GM06990 (cell line): ENCODE measurements around the gene PHLDB1.

Experiments used
- DNase-seq: peaks from one replicate; pipeline ENCODE4 v3.0.0-alpha.2; 2011; ENCODE audit not compliant: insufficient read length; ENCODE audit errors: extremely low read depth
- H3K27me3 ChIP-seq: replicated peaks from 2 replicates; pipeline ENCODE4 v1.6.0; 2011; ENCODE audit warnings: low read length; ENCODE audit not compliant: control insufficient read depth, insufficient read depth
- H3K36me3 ChIP-seq: 2 replicates; pipeline ENCODE4 v1.5.1; 2011; ENCODE audit warnings: low read length; ENCODE audit not compliant: control insufficient read depth, insufficient read depth
- H3K4me3 ChIP-seq: replicated peaks from 2 replicates; pipeline ENCODE4 v1.5.1; 2011; ENCODE audit warnings: low read depth, mild to moderate bottlenecking, control low read depth, low read length
- CTCF ChIP-seq: IDR thresholded peaks from 2 replicates; pipeline ENCODE4 v1.5.1; 2011; ENCODE audit warnings: low read length, control low read depth, mild to moderate bottlenecking, inconsistent platforms; ENCODE audit not compliant: insufficient read depth, poor library complexity, severe bottlenecking

PHLDB1 gene

DNA sequence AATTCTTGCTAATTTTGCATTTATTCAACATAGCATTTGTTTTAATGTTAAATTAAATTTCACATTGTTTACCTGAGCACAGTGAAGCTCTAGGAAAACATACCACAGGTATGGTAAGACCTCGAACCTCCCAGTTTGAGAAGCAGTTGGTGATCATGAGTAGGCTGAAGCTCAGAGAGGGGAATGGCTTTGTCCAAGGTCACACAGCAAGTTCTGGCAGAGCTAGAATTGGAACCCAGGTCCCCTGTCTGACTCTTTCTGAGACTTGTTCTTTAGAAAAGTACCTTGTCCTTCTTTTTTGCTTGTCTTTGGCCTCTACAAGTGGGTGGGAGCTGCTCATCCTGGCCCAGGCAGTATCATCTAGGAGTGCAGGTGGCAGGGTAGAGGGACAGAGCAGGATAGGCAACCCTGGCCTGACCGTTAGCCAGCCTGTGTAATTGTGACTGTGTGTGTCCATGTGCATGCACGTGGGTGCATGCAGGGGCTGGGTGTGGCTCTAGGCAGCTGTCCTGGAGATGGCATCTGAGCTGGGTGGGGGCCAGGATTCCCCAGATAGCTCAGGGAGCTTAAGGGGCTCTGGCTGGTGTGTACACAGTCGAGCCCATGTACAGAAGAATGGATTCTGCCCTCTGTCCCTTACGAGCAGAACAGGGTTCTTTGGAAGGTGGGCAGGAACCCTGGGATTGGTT is 21.6 kb downstream of the PHLDB1 start:
- no peaks in the 10 kb centered on the region for H3K36me3 ChIP-seq
- no peak for DNase-seq
- no peak for TF ChIP-seq CTCF
- no peak overlapping the region for H3K4me3 ChIP-seq
- H3K27me3 ChIP-seq, result peaks cover 5% of the 10 kb centered on the region

DNA sequence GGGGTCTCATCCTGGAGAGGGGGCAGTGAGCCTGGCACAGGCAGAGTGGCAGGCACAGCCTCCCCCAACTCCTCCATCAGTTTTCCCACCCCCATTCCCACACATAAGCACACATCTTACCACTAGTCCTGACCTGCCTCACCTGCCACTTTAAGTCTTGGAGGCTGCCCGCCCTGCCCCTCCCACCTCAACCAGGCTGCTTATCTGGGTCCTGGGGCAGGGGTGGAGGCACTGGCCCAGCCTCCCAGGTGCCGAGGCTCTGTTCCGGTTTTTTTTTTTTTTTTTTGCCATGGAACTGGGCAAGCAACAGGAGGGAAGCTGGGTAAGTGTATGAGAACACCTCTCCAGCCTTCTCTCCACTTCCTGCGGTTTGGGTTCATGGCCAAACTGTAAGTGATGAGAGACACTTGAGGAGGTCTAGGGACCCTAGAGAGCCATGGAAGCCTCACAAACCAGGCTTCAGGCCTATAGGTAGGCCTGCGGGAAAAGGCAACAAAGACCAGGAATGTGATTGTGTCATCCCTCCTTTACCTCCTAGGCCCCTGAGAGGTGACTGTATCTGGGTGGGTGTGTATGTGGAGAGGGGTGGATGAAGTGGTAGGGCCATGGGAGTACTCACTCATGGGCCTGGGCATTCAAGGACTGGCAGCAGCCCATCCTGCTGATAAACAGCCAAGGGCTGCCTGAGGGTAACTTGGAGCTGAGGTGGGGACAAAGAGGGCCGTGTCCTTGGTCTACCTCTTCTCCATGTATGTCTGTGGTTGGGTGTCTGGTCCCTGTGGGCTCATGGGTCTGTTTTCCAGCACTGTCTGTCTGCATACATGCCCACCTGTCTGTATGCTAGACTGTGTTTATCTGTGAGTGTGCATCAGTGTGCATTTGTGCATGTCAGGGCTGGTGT is 22.6 kb downstream of the PHLDB1 start:
- no peak for TF ChIP-seq CTCF
- H3K36me3 ChIP-seq, result no peaks in the 10 kb centered on the region
- DNase-seq, result no peak
- no peak overlapping the region for H3K4me3 ChIP-seq
- H3K27me3 ChIP-seq, result peaks cover 7% of the 10 kb centered on the region

DNA sequence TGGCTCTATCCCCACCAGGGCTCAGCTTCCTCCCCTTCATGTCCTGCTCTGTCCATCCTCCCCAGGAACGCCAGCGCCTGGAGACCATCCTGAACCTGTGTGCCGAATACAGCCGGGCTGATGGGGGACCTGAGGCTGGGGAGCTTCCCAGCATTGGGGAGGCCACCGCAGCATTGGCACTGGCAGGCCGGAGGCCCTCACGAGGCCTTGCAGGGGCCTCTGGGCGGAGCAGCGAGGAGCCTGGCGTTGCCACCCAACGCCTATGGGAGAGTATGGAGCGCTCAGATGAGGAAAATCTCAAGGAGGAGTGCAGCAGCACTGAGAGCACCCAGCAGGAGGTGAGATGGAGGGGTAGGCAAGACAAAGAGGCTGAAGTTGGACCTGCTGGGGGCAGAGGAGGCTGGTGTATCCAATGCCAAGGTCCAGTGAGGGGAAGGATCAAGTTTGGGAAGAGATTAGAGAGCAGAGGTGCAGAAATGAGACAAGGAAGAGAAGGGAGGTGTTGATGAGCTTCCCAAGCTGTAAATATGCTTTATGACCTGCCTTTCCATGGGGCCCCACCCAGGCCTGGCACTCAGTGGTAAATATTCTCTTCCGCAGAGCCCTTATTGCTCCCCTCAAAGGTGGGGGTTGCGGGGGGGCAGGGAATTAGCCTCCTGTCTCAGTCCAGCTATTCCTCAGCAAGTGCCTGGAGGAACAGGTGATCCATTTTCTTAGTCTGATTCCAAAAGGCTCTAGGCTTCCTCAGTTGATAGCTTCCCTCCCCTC is 23.9 kb downstream of the PHLDB1 start:
- DNase-seq, result no peak
- Histone ChIP-seq H3K36me3 (no peaks in the 10 kb centered on the region), H3K4me3 (no peak overlapping the region), H3K27me3 (peaks cover 5% of the 10 kb centered on the region)
- TF ChIP-seq CTCF, result no peak

DNA sequence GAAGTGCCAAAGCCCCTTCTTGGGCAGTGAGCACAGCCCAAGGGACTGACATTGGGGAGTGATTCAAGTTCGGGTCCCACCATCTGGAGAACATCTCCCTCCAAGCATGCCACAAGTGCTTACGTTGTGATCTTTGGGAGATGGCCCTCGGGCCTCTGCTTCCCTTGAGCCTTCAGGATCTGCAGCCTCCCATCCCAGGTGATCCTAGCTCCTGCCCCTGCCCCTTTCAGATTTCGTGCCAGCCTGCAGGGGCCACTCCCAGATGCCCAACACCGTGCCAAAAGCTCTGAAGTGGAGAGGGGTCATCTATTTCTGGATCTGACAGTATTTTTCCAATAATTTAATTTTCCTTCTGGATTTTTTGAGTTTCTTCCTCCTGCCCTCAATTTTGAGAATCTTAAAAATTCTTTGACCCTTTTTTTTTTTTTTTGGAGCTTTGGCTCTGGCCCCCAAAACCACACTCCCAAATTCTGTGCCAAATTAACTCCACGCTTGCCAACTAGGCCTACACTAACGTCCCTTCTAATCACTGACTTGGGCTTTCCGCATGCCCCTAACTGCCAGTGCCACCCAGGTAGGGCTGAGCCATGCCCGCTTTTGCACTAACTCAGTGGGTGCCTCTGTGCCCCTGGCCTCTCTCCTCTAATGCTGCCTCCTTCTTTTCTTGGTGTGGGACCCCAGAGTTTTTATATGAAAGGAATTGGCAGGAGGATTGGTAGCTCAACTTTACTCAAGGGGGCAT is 25.3 kb downstream of the PHLDB1 start:
- Histone ChIP-seq H3K36me3 (no peaks in the 10 kb centered on the region), H3K4me3 (no peak overlapping the region), H3K27me3 (peaks cover 5% of the 10 kb centered on the region)
- DNase-seq, result no peak
- TF ChIP-seq CTCF, result no peak

- TF ChIP-seq CTCF, result no peak
- H3K4me3 ChIP-seq, result no peak overlapping the region
- H3K27me3 ChIP-seq, result peaks cover 5% of the 10 kb centered on the region
- no peaks in the 10 kb centered on the region for H3K36me3 ChIP-seq
- no peak for DNase-seq
These were observed 25.9 kb downstream of the PHLDB1 start for GRCh38 chr11:118633319-118633690.
